GM10248 (cell line): ENCODE results near the gene DNAJA1.
A peak's percentile ranks its signal among the peaks of the same experiment; 100 is the strongest.

Experiments used
- CTCF ChIA-PET: fragments of 300-600 bp; sonication (Branson Sonifier 250); formaldehyde crosslinking; extraction: SDS; loops from one replicate; lab custom pipeline; 2021; ENCODE audit warnings: antibody characterized with exemption; lab: Yijun Ruan, JAX
- POLR2A ChIA-PET: fragments of 350-650 bp; sonication (Branson Sonifier 250); formaldehyde crosslinking; extraction: SDS; loops from one replicate; lab custom pipeline; 2020; ENCODE audit warnings: antibody characterized with exemption; lab: Yijun Ruan, JAX
- DNase-seq: peaks from one replicate; pipeline ENCODE4 v3.0.0; 2012; ENCODE audit errors: extremely low spot score
- TF ChIP-seq, protein P1 (sequence below): IDR thresholded peaks from 2 replicates; pipeline ENCODE4 v1.5.1; 2012; ENCODE audit warnings: mild to moderate bottlenecking, low read depth; ENCODE audit errors: extremely low read depth, missing control alignments, control extremely low read depth

DNAJA1 gene

DNA sequence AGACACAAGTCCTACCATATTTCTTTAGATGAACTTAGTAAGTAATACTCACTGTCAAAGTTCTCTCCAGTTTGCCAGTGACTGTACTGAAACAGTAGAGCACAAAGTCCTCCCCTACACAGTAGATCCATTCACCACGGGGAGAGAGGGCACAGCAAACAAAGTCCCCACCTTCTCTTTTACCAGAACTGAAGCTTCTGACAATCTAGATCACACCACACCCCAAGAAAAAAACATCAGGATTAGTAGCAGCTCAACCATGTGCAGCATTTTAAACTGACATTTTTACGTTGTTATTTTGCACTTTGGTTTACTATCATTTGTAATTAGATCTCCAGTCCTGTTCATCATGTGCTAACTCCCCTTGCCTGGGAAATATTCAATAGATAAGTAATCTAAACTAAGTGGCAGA lies 23.0 kb downstream of the DNAJA1 start:
- ChIA-PET POLR2A (no interaction called here), CTCF (interaction anchor here (1.7 kb wide), 1 partner anchor 12 kb away, joined by 6 read pairs; no protein-coding TSS in a partner anchor)
- DNase-seq, result no peak
- TF ChIP-seq, protein P1, sequence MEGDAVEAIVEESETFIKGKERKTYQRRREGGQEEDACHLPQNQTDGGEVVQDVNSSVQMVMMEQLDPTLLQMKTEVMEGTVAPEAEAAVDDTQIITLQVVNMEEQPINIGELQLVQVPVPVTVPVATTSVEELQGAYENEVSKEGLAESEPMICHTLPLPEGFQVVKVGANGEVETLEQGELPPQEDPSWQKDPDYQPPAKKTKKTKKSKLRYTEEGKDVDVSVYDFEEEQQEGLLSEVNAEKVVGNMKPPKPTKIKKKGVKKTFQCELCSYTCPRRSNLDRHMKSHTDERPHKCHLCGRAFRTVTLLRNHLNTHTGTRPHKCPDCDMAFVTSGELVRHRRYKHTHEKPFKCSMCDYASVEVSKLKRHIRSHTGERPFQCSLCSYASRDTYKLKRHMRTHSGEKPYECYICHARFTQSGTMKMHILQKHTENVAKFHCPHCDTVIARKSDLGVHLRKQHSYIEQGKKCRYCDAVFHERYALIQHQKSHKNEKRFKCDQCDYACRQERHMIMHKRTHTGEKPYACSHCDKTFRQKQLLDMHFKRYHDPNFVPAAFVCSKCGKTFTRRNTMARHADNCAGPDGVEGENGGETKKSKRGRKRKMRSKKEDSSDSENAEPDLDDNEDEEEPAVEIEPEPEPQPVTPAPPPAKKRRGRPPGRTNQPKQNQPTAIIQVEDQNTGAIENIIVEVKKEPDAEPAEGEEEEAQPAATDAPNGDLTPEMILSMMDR, result no peak

DNA sequence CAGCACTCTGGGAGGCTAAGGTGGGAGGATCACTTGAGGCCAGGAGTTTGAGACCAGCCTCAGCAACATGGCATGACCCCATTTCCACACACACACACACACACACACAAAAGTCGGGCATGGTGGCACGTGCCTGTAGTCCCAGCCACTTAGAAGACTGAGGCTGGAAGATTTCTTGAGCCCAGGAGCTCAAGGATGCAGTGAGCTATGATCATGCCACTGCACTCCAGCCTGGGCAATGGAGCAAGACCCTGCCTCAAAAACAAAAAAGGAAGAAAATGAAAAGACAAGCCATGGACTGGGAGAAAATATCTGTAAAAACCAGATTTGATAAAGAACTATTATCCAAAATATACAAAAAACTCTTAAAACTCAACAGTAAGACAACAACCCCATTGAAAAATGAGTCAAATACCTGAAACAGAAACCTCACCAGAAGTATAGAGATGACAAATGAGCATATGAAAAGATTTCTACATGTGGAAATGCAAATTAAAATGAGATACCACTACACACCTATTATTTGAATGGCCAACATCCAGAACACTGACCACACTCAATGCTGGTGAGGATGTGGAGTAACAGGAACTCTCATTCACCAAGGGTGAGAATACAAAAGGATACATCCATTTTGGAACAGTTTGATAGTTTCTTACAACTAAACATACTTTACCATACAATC lies 24.7 kb downstream of the DNAJA1 start:
- CTCF ChIA-PET, result no interaction called here
- POLR2A ChIA-PET, result interaction anchor here (1.0 kb wide), 1 partner anchor 25 kb away, joined by 4 read pairs; the partner anchor contains the start of gene DNAJA1
- TF ChIP-seq, protein P1, result no peak
- DNase-seq, result peak; percentile 26

DNA sequence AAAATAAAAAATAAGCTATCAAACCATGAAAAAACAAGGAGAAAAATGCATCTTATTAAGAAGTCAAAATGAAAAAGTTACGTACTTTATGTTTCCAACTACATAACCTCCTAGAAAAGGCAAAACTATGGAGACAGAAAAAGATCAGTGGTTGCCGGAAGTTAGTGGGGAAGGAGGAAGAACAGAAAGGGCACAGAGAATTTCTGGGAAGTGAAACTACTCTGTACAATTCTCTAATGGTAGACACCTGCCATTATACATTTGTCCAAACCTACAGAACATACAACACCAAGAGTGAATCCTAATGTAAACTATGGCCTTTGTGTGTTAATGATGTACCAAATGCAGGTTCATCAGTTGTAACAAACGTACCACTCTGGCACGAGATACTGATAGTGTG lies 26.1 kb downstream of the DNAJA1 start:
- POLR2A ChIA-PET, result no interaction called here
- CTCF ChIA-PET, result interaction anchor here (1.0 kb wide), 1 partner anchor 11 kb away, joined by 3 read pairs; no protein-coding TSS in a partner anchor
- TF ChIP-seq, protein P1, result no peak
- no peak for DNase-seq

DNA sequence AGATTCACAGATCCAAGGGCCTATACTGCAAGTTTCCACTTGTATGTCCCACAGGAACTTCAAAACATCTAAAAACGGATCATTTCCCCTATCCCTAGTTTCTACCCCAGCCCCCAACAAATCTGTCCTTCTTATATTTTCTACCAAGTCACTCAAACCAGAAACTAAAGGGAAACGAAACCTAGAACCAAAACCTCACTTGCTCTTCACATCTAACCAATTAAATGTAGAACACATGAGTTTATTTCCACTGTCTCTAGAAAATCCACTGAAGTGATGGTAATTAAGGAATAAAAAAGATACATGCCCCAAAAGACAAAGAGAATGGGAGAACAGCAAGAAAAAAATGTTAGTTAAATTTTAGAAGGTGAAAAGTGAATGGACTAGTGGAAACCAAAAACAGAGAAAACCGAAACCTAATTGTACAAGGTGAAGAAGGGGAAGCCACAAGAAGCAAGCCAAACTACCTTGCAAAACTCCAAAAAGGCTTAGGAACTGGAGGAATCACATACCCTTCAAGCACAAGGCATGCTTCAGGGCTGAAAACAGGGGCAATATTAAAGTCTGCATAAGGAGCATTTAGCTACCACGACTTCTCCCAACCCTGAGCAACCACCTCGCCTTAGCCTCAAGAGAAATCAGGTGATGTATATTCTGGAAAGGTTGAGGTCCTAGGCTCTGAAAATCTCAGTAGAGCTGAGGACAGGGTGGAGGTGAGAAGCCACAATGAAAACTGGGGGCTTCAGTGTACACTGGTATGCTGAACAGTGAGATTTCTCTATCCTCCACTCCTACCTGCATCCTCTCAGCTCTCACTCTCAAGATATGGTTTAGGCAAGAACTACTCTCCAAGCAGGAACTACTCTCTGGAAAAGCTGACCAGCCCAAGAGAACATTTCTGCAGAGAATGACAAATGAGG lies 40.3 kb downstream of the DNAJA1 start:
- ChIA-PET CTCF (interaction anchor here (1.2 to 1.4 kb wide), 2 partner anchors 9 to 10 kb away, joined by 3 to 4 read pairs; partner anchors contain the start of gene SMU1), POLR2A (interaction anchor here (1.1 kb wide), 1 partner anchor 40 kb away, joined by 3 read pairs; no protein-coding TSS in a partner anchor)
- peak; percentile 59 for DNase-seq
- TF ChIP-seq, protein P1, result no peak

DNA sequence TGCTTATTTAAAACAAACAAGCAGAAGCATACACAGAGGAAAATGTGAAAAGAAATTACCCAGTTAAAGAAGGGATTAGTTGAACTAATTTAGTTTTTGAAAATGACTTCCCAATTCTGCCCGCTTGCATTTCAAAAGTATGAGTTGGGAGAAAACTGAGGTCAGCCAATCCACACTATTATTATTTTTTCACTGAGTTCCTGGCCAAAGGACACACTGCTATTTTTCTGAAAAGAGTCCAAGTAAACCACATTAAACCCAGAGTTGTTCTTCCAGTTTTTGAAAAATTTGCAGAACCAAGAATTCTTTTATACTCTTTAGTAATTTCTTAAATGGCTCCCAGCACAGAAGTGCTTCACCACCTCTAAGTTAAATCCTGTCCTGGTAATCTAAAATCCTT lies 43.9 kb downstream of the DNAJA1 start:
- POLR2A ChIA-PET, result no interaction called here
- TF ChIP-seq, protein P1, result no peak
- DNase-seq, result no peak
- CTCF ChIA-PET, result interaction anchor here (1.5 kb wide), 1 partner anchor 8 kb away, joined by 4 read pairs; no protein-coding TSS in a partner anchor
